Lung (tissue), 12 donors: Measurements from ENCODE around the gene YJU2. TPM values are rescaled to one million over a fixed set of nuclear protein-coding genes. Genes with fewer than 3 reads are reported as not detected.

Source experiments
- ATAC-seq: fragments of 200-7000 bp; cut with Tn5 transposase; one replicate; pipeline ENCODE4 v1.9.1; 2020; ENCODE audit warnings: moderate number of reproducible peaks; ENCODE audit not compliant: insufficient read depth, low FRiP score
- DNase-seq, 3 donors: peaks; one replicate each; pipeline ENCODE4 v3.0.0-alpha.2; 2013 to 2017
- H3K27ac ChIP-seq, 2 donors: one replicate each; pipeline ENCODE4 v1.5.1; 2013; ENCODE audit warnings: mild to moderate bottlenecking in 2 of 2, moderate library complexity in 2 of 2, control low read depth in 1 of 2, inconsistent platforms in 1 of 2, low read depth in 1 of 2, low read length in 1 of 2
- H3K27me3 ChIP-seq, 3 donors: one replicate each; pipeline ENCODE4 v1.5.1; 2013; ENCODE audit warnings: low read length in 2 of 3; ENCODE audit not compliant: control insufficient read depth in 3 of 3, insufficient read depth in 3 of 3
- H3K36me3 ChIP-seq, 4 donors: one replicate each; pipeline ENCODE4 v1.5.1; 2013; ENCODE audit warnings: low read length in 4 of 4, mild to moderate bottlenecking in 1 of 4, moderate library complexity in 1 of 4; ENCODE audit not compliant: control insufficient read depth in 4 of 4, insufficient read depth in 4 of 4
- H3K4me1 ChIP-seq, 5 donors: one replicate each; pipeline ENCODE4 v1.5.1; 2013; ENCODE audit warnings: low read length in 5 of 5, mild to moderate bottlenecking in 2 of 5, moderate library complexity in 1 of 5; ENCODE audit not compliant: control insufficient read depth in 5 of 5, insufficient read depth in 5 of 5
- H3K4me3 ChIP-seq: one replicate; pipeline ENCODE4 v1.5.1; 2013; ENCODE audit warnings: mild to moderate bottlenecking, control low read depth, moderate library complexity
- H3K9ac ChIP-seq, 2 donors: one replicate each; pipeline ENCODE4 v1.5.1; 2013; ENCODE audit warnings: low read length in 2 of 2, control low read depth in 1 of 2; ENCODE audit not compliant: insufficient read depth in 1 of 2
- H3K9me3 ChIP-seq, 4 donors: one replicate each; pipeline ENCODE4 v1.5.1; 2013; ENCODE audit warnings: low read length in 3 of 4, mild to moderate bottlenecking in 1 of 4, moderate library complexity in 1 of 4; ENCODE audit not compliant: control insufficient read depth in 4 of 4, insufficient read depth in 3 of 4
- WGBS, 2 donors: extraction: QIAGEN DNeasy Blood & Tissue Kit; methylation state at CpG; one replicate each; pipeline ENCODE4 v1.1.7; 2013; 5-methylcytosine and 5-hydroxymethylcytosine counted together
- polyA plus RNA-seq, 2 donors: library from polyadenylated mRNA; stranded (reverse); fragments of 200-250 nt; gene quantifications; one replicate each; pipeline ENCODE4 v1.2.1, GENCODE V29; 2013
- total RNA-seq, 2 donors: library from RNA; depleted of rRNA in 1 of 2; stranded (reverse); fragments of >200 nt in 1 of 2; gene quantifications; one replicate each; pipeline ENCODE4 v1.2.1, GENCODE V29; 2014 to 2021
- TF ChIP-seq, protein P1 (sequence below): IDR thresholded peaks from 2 replicates; pipeline ENCODE4 v1.5.1; 2012; ENCODE audit warnings: mild to moderate bottlenecking; ENCODE audit errors: control extremely low read depth, extremely low read depth
- donor health status: control.
- donor health status: control.
- donor health status: Bipolar disorder and iron deficiency.
- donor health status: healthy.
- donor health status: DM: yes; HTN: yes; CAD: no.

YJU2 gene
- total and polyA plus RNA-seq, 4 donors = 11.2 to 44.2 (median 26.5) TPM

DNA sequence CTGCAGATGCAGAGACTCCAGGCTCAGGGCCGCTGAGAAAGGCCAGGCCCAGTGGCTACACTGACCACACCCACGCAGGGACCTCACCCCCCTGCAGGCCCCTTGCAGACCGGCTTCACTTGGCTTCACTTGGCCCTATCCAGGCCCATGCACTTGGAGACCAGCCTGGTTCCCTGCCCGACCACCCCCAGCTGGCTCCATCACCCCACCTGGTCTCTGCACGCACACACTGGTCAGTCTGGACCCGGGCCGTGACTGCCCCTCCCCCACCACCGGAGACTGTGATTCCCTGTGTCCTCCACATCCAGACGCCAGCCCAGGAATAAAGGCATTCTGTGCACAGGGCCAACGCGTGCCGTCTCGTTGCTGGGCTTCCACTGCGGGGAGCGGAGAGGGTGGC is 22.4 kb upstream of the YJU2 start:
- no peaks in the 10 kb centered on the region for H3K36me3 ChIP-seq
- H3K4me1 ChIP-seq = peaks cover 0 to 3% (median 0%) of the 10 kb centered on the region in 5 donors
- peaks cover 0 to 15% (median 14%) of the 10 kb centered on the region in 3 donors for H3K27me3 ChIP-seq
- H3K4me3 ChIP-seq = no peak overlapping the region
- DNase-seq (no peak), ATAC-seq (no peak)
- H3K9ac ChIP-seq = no peak overlapping the region
- no peak overlapping the region for H3K27ac ChIP-seq
- TF ChIP-seq, protein P1, sequence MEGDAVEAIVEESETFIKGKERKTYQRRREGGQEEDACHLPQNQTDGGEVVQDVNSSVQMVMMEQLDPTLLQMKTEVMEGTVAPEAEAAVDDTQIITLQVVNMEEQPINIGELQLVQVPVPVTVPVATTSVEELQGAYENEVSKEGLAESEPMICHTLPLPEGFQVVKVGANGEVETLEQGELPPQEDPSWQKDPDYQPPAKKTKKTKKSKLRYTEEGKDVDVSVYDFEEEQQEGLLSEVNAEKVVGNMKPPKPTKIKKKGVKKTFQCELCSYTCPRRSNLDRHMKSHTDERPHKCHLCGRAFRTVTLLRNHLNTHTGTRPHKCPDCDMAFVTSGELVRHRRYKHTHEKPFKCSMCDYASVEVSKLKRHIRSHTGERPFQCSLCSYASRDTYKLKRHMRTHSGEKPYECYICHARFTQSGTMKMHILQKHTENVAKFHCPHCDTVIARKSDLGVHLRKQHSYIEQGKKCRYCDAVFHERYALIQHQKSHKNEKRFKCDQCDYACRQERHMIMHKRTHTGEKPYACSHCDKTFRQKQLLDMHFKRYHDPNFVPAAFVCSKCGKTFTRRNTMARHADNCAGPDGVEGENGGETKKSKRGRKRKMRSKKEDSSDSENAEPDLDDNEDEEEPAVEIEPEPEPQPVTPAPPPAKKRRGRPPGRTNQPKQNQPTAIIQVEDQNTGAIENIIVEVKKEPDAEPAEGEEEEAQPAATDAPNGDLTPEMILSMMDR = no peak
- 71 to 83% methylated on average over 15 of the region's 15 CpGs for WGBS, 2 donors
- H3K9me3 ChIP-seq = no peaks in the 10 kb centered on the region

GRCh38 chr19:4225885-4226284 is 21.0 kb upstream of the YJU2 start:
- 76 to 84% methylated on average over 8 of the region's 8 CpGs for WGBS, 2 donors
- Histone ChIP-seq H3K4me1 (peaks cover 0 to 5% (median 0%) of the 10 kb centered on the region in 5 donors), H3K27me3 (peaks cover 0 to 18% (median 17%) of the 10 kb centered on the region in 3 donors), H3K4me3 (no peak overlapping the region), H3K36me3 (no peaks in the 10 kb centered on the region), H3K9me3 (peaks cover 0 to 2% (median 0%) of the 10 kb centered on the region in 4 donors), H3K27ac (no peak overlapping the region), H3K9ac (no peak overlapping the region)
- TF ChIP-seq, protein P1 = no peak
- ATAC-seq (no peak), DNase-seq (no peak)

GRCh38 chr19:4227771-4228170 is 19.1 kb upstream of the YJU2 start:
- Histone ChIP-seq H3K4me1 (peaks cover 0 to 5% (median 0%) of the 10 kb centered on the region in 5 donors), H3K27ac (no peak overlapping the region), H3K4me3 (no peak overlapping the region), H3K9me3 (peaks cover 0 to 2% (median 0%) of the 10 kb centered on the region in 4 donors), H3K27me3 (peaks cover 0 to 18% (median 17%) of the 10 kb centered on the region in 3 donors), H3K9ac (no peak overlapping the region), H3K36me3 (no peaks in the 10 kb centered on the region)
- ATAC-seq = no peak
- DNase-seq = no peak
- TF ChIP-seq, protein P1 = no peak

DNA sequence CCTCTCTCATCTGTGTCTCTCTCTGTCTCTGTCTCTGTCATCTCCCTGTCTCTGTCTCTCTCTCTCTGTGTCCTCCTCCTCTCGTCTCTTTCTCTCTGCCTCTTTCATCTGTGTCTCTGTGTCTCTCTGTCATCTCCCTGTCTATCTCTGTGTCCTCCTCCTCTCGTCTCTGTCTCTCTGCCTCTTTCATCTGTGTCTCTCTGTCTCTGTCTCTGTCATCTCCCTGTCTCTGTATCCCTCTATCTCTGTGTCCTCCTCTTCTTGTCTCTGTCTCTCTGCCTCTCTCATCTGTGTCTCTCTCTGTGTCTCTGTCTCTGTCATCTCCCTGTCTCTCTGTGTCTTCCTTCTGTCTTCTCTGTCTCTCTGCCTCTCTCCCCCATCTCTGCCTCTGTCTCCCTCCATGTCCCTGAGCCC is 18.1 kb upstream of the YJU2 start:
- no peak overlapping the region for H3K4me3 ChIP-seq
- no peak overlapping the region for H3K9ac ChIP-seq
- 70 to 75% methylated on average over 2 of the region's 2 CpGs for WGBS, 2 donors
- H3K27ac ChIP-seq = no peak overlapping the region
- ATAC-seq (no peak), DNase-seq (no peak)
- peaks cover 0 to 5% (median 0%) of the 10 kb centered on the region in 5 donors for H3K4me1 ChIP-seq
- H3K9me3 ChIP-seq = peaks cover 0 to 2% (median 0%) of the 10 kb centered on the region in 4 donors
- TF ChIP-seq, protein P1 = no peak
- no peaks in the 10 kb centered on the region for H3K36me3 ChIP-seq
- H3K27me3 ChIP-seq = peaks cover 0 to 18% (median 17%) of the 10 kb centered on the region in 3 donors
